ENCODE data around the gene C9orf78.
"Not testable (repeated sequence)": the region's sequence is repeated elsewhere in the genome, so short reads cannot be mapped to it uniquely, and the experiment has no call there.

The C9orf78 gene

GRCh38 chr9:129810116-129810515, 25.0 kb downstream of the C9orf78 start:
- no peak for DNase-seq

GRCh38 chr9:129809346-129809745, 25.7 kb downstream of the C9orf78 start:
- no peak for DNase-seq

GRCh38 chr9:129806061-129806460, 29.0 kb downstream of the C9orf78 start:
- no peak for DNase-seq

GRCh38 chr9:129803676-129804060, 31.4 kb downstream of the C9orf78 start:
- DNase-seq, result no peak

GRCh38 chr9:129802833-129803675, 32.0 kb downstream of the C9orf78 start, which contains the start of gene TOR1B:
TOR1B (plus strand) TSS chr9:129803184; CDS start chr9:129803213, 29 bp downstream.
- peak; percentile 87 to 90 for DNase-seq

- no peak for DNase-seq
Observed at GRCh38 chr9:129801504-129801903, 33.6 kb downstream of the C9orf78 start.

- no peak for DNase-seq
Observed at GRCh38 chr9:129798973-129799372, 36.1 kb downstream of the C9orf78 start.

GRCh38 chr9:129796029-129796428, 39.0 kb downstream of the C9orf78 start:
- not testable (repeated sequence) for DNase-seq

- DNase-seq, result no peak
Observed at GRCh38 chr9:129794549-129794948, 40.5 kb downstream of the C9orf78 start.

- no peak for DNase-seq
Observed at GRCh38 chr9:129786481-129786880, 48.6 kb downstream of the C9orf78 start.

- no peak for DNase-seq
Observed at GRCh38 chr9:129785866-129786265, 49.2 kb downstream of the C9orf78 start.

GRCh38 chr9:129784970-129785369, 50.1 kb downstream of the C9orf78 start:
- DNase-seq, result not testable (repeated sequence)

- peak; percentile 37 to 44 for DNase-seq
Observed at GRCh38 chr9:129783516-129784361, 51.3 kb downstream of the C9orf78 start.

- no peak for DNase-seq
Observed at GRCh38 chr9:129781981-129782380, 53.1 kb downstream of the C9orf78 start.

GRCh38 chr9:129781131-129781530, 53.9 kb downstream of the C9orf78 start:
- no peak for DNase-seq

- DNase-seq, result no peak
Observed at GRCh38 chr9:129779560-129780190, 55.4 kb downstream of the C9orf78 start.

- DNase-seq, result no peak
Observed at GRCh38 chr9:129778469-129778868, 56.6 kb downstream of the C9orf78 start.

- DNase-seq, result no peak
Observed at GRCh38 chr9:129777769-129778130, 57.3 kb downstream of the C9orf78 start.
